ENCODE measurements around the gene TMEM132C.

GRCh38 chr12:128693115-128693514, 426.1 kb downstream of the TMEM132C start:
- no peak for TF ChIP-seq CTCF (IDR thresholded peaks at IDR 0.05)
- TF ChIP-seq POLR2AphosphoS5 (IDR thresholded peaks at IDR 0.05): no peak
- no peak for TF ChIP-seq POLR2A (IDR thresholded peaks at IDR 0.05)
